DMS153 (cell line): Measurements from ENCODE around the gene CCDC85B.

Experiments
- DNase-seq: peaks from one replicate; lab custom pipeline; 2025; lab: John Stamatoyannopoulos, UW

CCDC85B gene

GRCh38 chr11:65911682-65912568, 21.5 kb downstream of the CCDC85B start:
- peak; percentile 57 for DNase-seq

GRCh38 chr11:65912845-65913244, 22.4 kb downstream of the CCDC85B start:
- no peak for DNase-seq

GRCh38 chr11:65915101-65915820, 24.8 kb downstream of the CCDC85B start:
- no peak for DNase-seq

- DNase-seq: no peak
Observed at GRCh38 chr11:65915821-65916251, 25.4 kb downstream of the CCDC85B start.

- no peak for DNase-seq
Observed at GRCh38 chr11:65916391-65916790, 25.9 kb downstream of the CCDC85B start.

GRCh38 chr11:65917077-65917433, 26.6 kb downstream of the CCDC85B start:
- DNase-seq: no peak

GRCh38 chr11:65917434-65918210, 27.1 kb downstream of the CCDC85B start:
- no peak for DNase-seq

- no peak for DNase-seq
Observed at GRCh38 chr11:65918211-65919140, 28.0 kb downstream of the CCDC85B start, which contains the start of gene C11orf68. Gene C11orf68 (minus strand): TSS chr11:65919062. CDS start chr11:65919031, 31 bp downstream.

- peak; percentile 96 for DNase-seq
Observed at GRCh38 chr11:65919141-65919572, 28.7 kb downstream of the CCDC85B start, which contains the start of gene DRAP1. Gene DRAP1 (plus strand): TSS chr11:65919426. CDS start chr11:65919502, 76 bp downstream.

GRCh38 chr11:65919573-65920371, 29.3 kb downstream of the CCDC85B start:
- no peak for DNase-seq

- DNase-seq: no peak
Observed at GRCh38 chr11:65920372-65920802, 29.9 kb downstream of the CCDC85B start.

- no peak for DNase-seq
Observed at GRCh38 chr11:65921033-65921555, 30.6 kb downstream of the CCDC85B start.

- DNase-seq: no peak
Observed at GRCh38 chr11:65921876-65922275, 31.4 kb downstream of the CCDC85B start.

- no peak for DNase-seq
Observed at GRCh38 chr11:65922565-65922964, 32.1 kb downstream of the CCDC85B start.

GRCh38 chr11:65925397-65925796, 34.9 kb downstream of the CCDC85B start:
- DNase-seq: no peak

- no peak for DNase-seq
Observed at GRCh38 chr11:65927904-65928397, 37.5 kb downstream of the CCDC85B start.

GRCh38 chr11:65928667-65929066, 38.2 kb downstream of the CCDC85B start:
- DNase-seq: no peak

GRCh38 chr11:65931773-65932557, 41.5 kb downstream of the CCDC85B start:
- no peak for DNase-seq

GRCh38 chr11:65932558-65932919, 42.1 kb downstream of the CCDC85B start:
- DNase-seq: no peak
